ENCODE results near the gene LAIR2. TPM values are rescaled to one million over a fixed set of nuclear protein-coding genes. Genes with fewer than 3 reads are reported as not detected.
"Not testable (repeated sequence)": the region's sequence is repeated elsewhere in the genome, so short reads cannot be mapped to it uniquely, and the experiment has no call there.

Gene LAIR2
- total RNA-seq, 2 donors from 2014 or later = not detected

GRCh38 chr19:54484451-54484850 lies 18.2 kb upstream of the LAIR2 start:
- TF ChIP-seq, protein P1, sequence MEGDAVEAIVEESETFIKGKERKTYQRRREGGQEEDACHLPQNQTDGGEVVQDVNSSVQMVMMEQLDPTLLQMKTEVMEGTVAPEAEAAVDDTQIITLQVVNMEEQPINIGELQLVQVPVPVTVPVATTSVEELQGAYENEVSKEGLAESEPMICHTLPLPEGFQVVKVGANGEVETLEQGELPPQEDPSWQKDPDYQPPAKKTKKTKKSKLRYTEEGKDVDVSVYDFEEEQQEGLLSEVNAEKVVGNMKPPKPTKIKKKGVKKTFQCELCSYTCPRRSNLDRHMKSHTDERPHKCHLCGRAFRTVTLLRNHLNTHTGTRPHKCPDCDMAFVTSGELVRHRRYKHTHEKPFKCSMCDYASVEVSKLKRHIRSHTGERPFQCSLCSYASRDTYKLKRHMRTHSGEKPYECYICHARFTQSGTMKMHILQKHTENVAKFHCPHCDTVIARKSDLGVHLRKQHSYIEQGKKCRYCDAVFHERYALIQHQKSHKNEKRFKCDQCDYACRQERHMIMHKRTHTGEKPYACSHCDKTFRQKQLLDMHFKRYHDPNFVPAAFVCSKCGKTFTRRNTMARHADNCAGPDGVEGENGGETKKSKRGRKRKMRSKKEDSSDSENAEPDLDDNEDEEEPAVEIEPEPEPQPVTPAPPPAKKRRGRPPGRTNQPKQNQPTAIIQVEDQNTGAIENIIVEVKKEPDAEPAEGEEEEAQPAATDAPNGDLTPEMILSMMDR (IDR thresholded peaks at IDR 0.05) = no peak
- H3K27me3 ChIP-seq = no peaks in the 10 kb centered on the region
- no peak for DNase-seq (ENCODE audit: low spot score)

DNA sequence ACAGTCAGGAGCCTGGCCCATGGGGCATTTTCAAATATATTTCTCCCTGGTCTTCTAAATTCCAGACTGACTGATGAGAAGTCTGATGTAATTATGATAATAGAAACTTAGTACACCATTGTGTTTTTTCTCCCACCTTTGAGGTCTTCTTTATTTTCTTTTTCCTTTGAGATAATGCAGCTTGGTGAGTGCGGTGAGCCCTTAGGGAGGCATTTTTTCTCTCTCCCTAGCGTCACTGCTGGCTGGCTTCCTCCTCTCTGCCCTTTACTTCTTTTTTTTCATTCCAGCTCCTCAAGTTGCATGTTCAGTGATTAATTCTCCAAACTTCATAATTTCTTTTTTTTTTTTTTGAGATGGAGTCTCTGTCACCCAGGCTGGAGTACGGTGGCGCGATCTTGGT lies 16.8 kb upstream of the LAIR2 start:
- H3K9me3 ChIP-seq = no peaks in the 10 kb centered on the region
- TF ChIP-seq, protein P1 (IDR thresholded peaks at IDR 0.05) = no peak
- no peak overlapping the region for H3K4me3 ChIP-seq
- no peak for DNase-seq (ENCODE audit: low spot score)
- no peaks in the 10 kb centered on the region for H3K4me1 ChIP-seq
- H3K27me3 ChIP-seq = no peaks in the 10 kb centered on the region
- no peaks in the 10 kb centered on the region for H3K36me3 ChIP-seq
- no peak overlapping the region for H3K27ac ChIP-seq

More at GRCh38 chr19:54484451-54484850, 18.2 kb upstream of the LAIR2 start:
- Histone ChIP-seq H3K27ac (no peak overlapping the region), H3K36me3 (no peaks in the 10 kb centered on the region), H3K4me1 (no peaks in the 10 kb centered on the region), H3K9me3 (no peaks in the 10 kb centered on the region), H3K4me3 (no peak overlapping the region)

GRCh38 chr19:54489341-54489740 lies 13.3 kb upstream of the LAIR2 start:
- H3K4me3 ChIP-seq = no peak overlapping the region
- H3K4me1 ChIP-seq = no peaks in the 10 kb centered on the region
- DNase-seq (ENCODE audit: low spot score) = no peak
- no peaks in the 10 kb centered on the region for H3K27me3 ChIP-seq
- TF ChIP-seq, protein P1 (IDR thresholded peaks at IDR 0.05) = no peak
- H3K27ac ChIP-seq = no peak overlapping the region
- H3K9me3 ChIP-seq = no peaks in the 10 kb centered on the region
- no peaks in the 10 kb centered on the region for H3K36me3 ChIP-seq

- DNase-seq (ENCODE audit: low spot score) = no peak
- H3K4me3 ChIP-seq = no peak overlapping the region
- no peaks in the 10 kb centered on the region for H3K9me3 ChIP-seq
- TF ChIP-seq, protein P1 (IDR thresholded peaks at IDR 0.05) = no peak
- no peak overlapping the region for H3K27ac ChIP-seq
- no peaks in the 10 kb centered on the region for H3K36me3 ChIP-seq
- no peaks in the 10 kb centered on the region for H3K27me3 ChIP-seq
- H3K4me1 ChIP-seq = no peaks in the 10 kb centered on the region
Observed at GRCh38 chr19:54489766-54490165, 12.9 kb upstream of the LAIR2 start.

GRCh38 chr19:54492568-54492967 lies 10.1 kb upstream of the LAIR2 start:
- no peak overlapping the region for H3K27ac ChIP-seq
- no peaks in the 10 kb centered on the region for H3K36me3 ChIP-seq
- no peaks in the 10 kb centered on the region for H3K27me3 ChIP-seq
- TF ChIP-seq, protein P1 (IDR thresholded peaks at IDR 0.05) = no peak
- no peaks in the 10 kb centered on the region for H3K4me1 ChIP-seq
- no peak overlapping the region for H3K4me3 ChIP-seq
- H3K9me3 ChIP-seq = no peaks in the 10 kb centered on the region
- DNase-seq (ENCODE audit: low spot score) = no peak

GRCh38 chr19:54493056-54493455 lies 9.6 kb upstream of the LAIR2 start:
- not testable (repeated sequence) for H3K36me3 ChIP-seq; H3K9me3 ChIP-seq; H3K27me3 ChIP-seq; H3K27ac ChIP-seq; H3K4me3 ChIP-seq; DNase-seq (ENCODE audit: low spot score); H3K4me1 ChIP-seq
